OCI-LY7 (cell line): ENCODE measurements around the gene HSPB6. TPM values are rescaled to one million over a fixed set of nuclear protein-coding genes. Genes with fewer than 3 reads are reported as not detected.

ENCODE experiments used
- BruUV-seq: library from RNA; stranded (reverse); fragments of 400-500 nt; replicated peaks from 2 replicates; lab custom pipeline; 2021; lab: Mats Ljungman, UMichigan
- CTCF ChIA-PET: fragments of 300-600 bp; sonication (Branson Sonifier 250); formaldehyde crosslinking; loops from one replicate; lab custom pipeline; 2022; ENCODE audit warnings: antibody characterized with exemption; ENCODE audit not compliant: unreplicated experiment; lab: Charles Lee
- POLR2A ChIA-PET: fragments of 300-600 bp; sonication (Branson Sonifier 250); formaldehyde crosslinking; loops from one replicate; lab custom pipeline; 2022; ENCODE audit warnings: antibody characterized with exemption; lab: Charles Lee
- DNase-seq: peaks from one replicate; pipeline ENCODE4 v3.0.0-alpha.2; 2015; ENCODE audit warnings: low spot score
- H2AFZ ChIP-seq: fragments of 200-600 bp; sonication (generic), shearing (Covaris generic); 2 replicates; pipeline ENCODE4 v1.6.1; 2014; ENCODE audit warnings: mild to moderate bottlenecking, antibody characterized with exemption, low read length, moderate library complexity
- H3K27ac ChIP-seq: fragments of 200-600 bp; sonication (generic); 2 replicates; pipeline ENCODE4 v1.5.1; 2014; ENCODE audit warnings: mixed run types, low read depth, mild to moderate bottlenecking, moderate library complexity, low read length, inconsistent platforms; ENCODE audit not compliant: poor library complexity, severe bottlenecking
- H3K36me3 ChIP-seq: fragments of 200-600 bp; sonication (generic); 2 replicates; pipeline ENCODE4 v1.6.1; 2014; ENCODE audit warnings: mild to moderate bottlenecking, antibody characterized with exemption, low read length, moderate library complexity, mixed read lengths; ENCODE audit not compliant: insufficient read depth
- H3K4me1 ChIP-seq: fragments of 200-600 bp; sonication (generic); 2 replicates; pipeline ENCODE4 v1.5.1; 2014; ENCODE audit warnings: mild to moderate bottlenecking, low read length; ENCODE audit not compliant: insufficient read depth, poor library complexity, severe bottlenecking
- H3K4me2 ChIP-seq: fragments of 200-600 bp; sonication (generic); 2 replicates; pipeline ENCODE4 v1.6.1; 2014; ENCODE audit warnings: mild to moderate bottlenecking, low read length
- H3K4me3 ChIP-seq: fragments of 200-600 bp; sonication (generic); 2 replicates; pipeline ENCODE4 v1.5.1; 2014; ENCODE audit warnings: mild to moderate bottlenecking, low read depth, low read length; ENCODE audit not compliant: poor library complexity, severe bottlenecking
- H3K79me2 ChIP-seq: fragments of 200-600 bp; sonication (generic); 2 replicates; pipeline ENCODE4 v1.6.1; 2016; ENCODE audit warnings: low read depth, mild to moderate bottlenecking, low read length, moderate library complexity, mixed read lengths; ENCODE audit not compliant: insufficient read depth
- H3K9me2 ChIP-seq: fragments of 200-600 bp; sonication (generic); 2 replicates; pipeline ENCODE4 v1.6.1; 2016; ENCODE audit warnings: mild to moderate bottlenecking, low read length, mixed read lengths; ENCODE audit not compliant: insufficient read depth
- H3K9me3 ChIP-seq: fragments of 200-600 bp; sonication (generic); 2 replicates; pipeline ENCODE4 v1.6.1; 2014; ENCODE audit warnings: mild to moderate bottlenecking, mixed run types, low read length, mixed read lengths
- H4K20me1 ChIP-seq: fragments of 200-600 bp; sonication (generic); 2 replicates; pipeline ENCODE4 v1.6.1; 2014; ENCODE audit warnings: mild to moderate bottlenecking, antibody characterized with exemption, low read length, moderate library complexity, mixed read lengths; ENCODE audit not compliant: insufficient read depth
- CTCF ChIP-seq: fragments of 200-600 bp; sonication (generic); conservative IDR thresholded peaks from 2 replicates; pipeline ENCODE4 v1.5.1; 2014; ENCODE audit warnings: mild to moderate bottlenecking, antibody characterized with exemption, low read length, moderate library complexity, mixed read lengths
- EZH2phosphoT487 ChIP-seq: fragments of 200-600 bp; sonication (generic); IDR thresholded peaks from 2 replicates; pipeline ENCODE4 v1.6.1; 2018; ENCODE audit warnings: low read depth, borderline replicate concordance, mild to moderate bottlenecking, mixed run types, antibody characterized with exemption, low read length, moderate library complexity, mixed read lengths
- intact Hi-C: fragments of 100-400 bp; cut with micrococcal nuclease; formaldehyde crosslinking; loops from one replicate; pipeline ENCODE4 v1.10.0; 2022; ENCODE audit not compliant: unreplicated experiment
- total RNA-seq, 2 experiments: library from RNA; depleted of rRNA in 1 of 2; stranded (reverse); fragments of >200 nt in 1 of 2; shearing (Covaris generic) in 1 of 2; gene quantifications; 2 replicates each; pipeline ENCODE4 v1.2.3, GENCODE V29; 2014 to 2022

HSPB6 gene
- total RNA-seq, 2 experiments from 2014 or later: 1.7 TPM; not detected in 1

GRCh38 chr19:35768082-35768421 is 11.2 kb upstream of the HSPB6 start:
- no peak overlapping the region for H3K4me3 ChIP-seq
- no peak overlapping the region for H3K27ac ChIP-seq
- CTCF ChIA-PET: no interaction called here
- BruUV-seq: no TSS peak
- no peaks in the 10 kb centered on the region for H3K4me1 ChIP-seq
- H3K4me2 ChIP-seq: no peak overlapping the region
- H3K9me2 ChIP-seq: no peaks in the 10 kb centered on the region
- H3K79me2 ChIP-seq: no peaks in the 10 kb centered on the region
- no peaks in the 10 kb centered on the region for H4K20me1 ChIP-seq
- no peak for DNase-seq
- POLR2A ChIA-PET: no interaction called here
- H3K36me3 ChIP-seq: peaks cover 29% of the 10 kb centered on the region
- TF ChIP-seq EZH2phosphoT487 (no peak), CTCF (no peak)
- no peak overlapping the region for H2AFZ ChIP-seq
- H3K9me3 ChIP-seq: no peaks in the 10 kb centered on the region
- intact Hi-C loops: no loop called here

- H3K4me1 ChIP-seq: no peaks in the 10 kb centered on the region
- BruUV-seq: no TSS peak
- H3K4me3 ChIP-seq: no peak overlapping the region
- H4K20me1 ChIP-seq: no peaks in the 10 kb centered on the region
- CTCF ChIA-PET: no interaction called here
- POLR2A ChIA-PET: no interaction called here
- no peak overlapping the region for H3K4me2 ChIP-seq
- H3K36me3 ChIP-seq: peaks cover 30% of the 10 kb centered on the region
- H3K9me3 ChIP-seq: no peaks in the 10 kb centered on the region
- H3K27ac ChIP-seq: no peak overlapping the region
- intact Hi-C loops: no loop called here
- no peaks in the 10 kb centered on the region for H3K9me2 ChIP-seq
- H3K79me2 ChIP-seq: no peaks in the 10 kb centered on the region
- no peak overlapping the region for H2AFZ ChIP-seq
- no peak for TF ChIP-seq EZH2phosphoT487
- TF ChIP-seq CTCF: no peak
- no peak for DNase-seq
Measured at GRCh38 chr19:35767288-35768081, 10.7 kb upstream of the HSPB6 start.

- no peak for TF ChIP-seq CTCF
- TF ChIP-seq EZH2phosphoT487: no peak
- no peak for DNase-seq
- peaks cover 37% of the 10 kb centered on the region for H3K36me3 ChIP-seq
- no peaks in the 10 kb centered on the region for H3K9me2 ChIP-seq
- H3K9me3 ChIP-seq: no peaks in the 10 kb centered on the region
- H3K4me3 ChIP-seq: no peak overlapping the region
- no peaks in the 10 kb centered on the region for H3K4me1 ChIP-seq
- H3K4me2 ChIP-seq: no peak overlapping the region
- no peaks in the 10 kb centered on the region for H3K79me2 ChIP-seq
- intact Hi-C loops: no loop called here
- no peak overlapping the region for H3K27ac ChIP-seq
- ChIA-PET POLR2A (no interaction called here), CTCF (no interaction called here)
- no peaks in the 10 kb centered on the region for H4K20me1 ChIP-seq
- no peak overlapping the region for H2AFZ ChIP-seq
- BruUV-seq: no TSS peak
Measured at GRCh38 chr19:35766571-35767104, 9.8 kb upstream of the HSPB6 start.
